Testis (tissue), 2 donors: ENCODE measurements around the gene TNFAIP8L1.

Experiments used
- CTCF ChIP-seq, 3 experiments: fragments of 450-650 bp in 2 of 3; fragments of 200-600 bp in 1 of 3; sonication (generic) in 1 of 3; IDR thresholded peaks; one replicate each; pipeline ENCODE4 v1.5.1; 2016 to 2019; ENCODE audit warnings: antibody characterized with exemption in 3 of 3, mild to moderate bottlenecking in 2 of 3, moderate library complexity in 1 of 3
- POLR2A ChIP-seq: fragments of 450-650 bp; IDR thresholded peaks from one replicate; pipeline ENCODE4 v1.6.1; 2017; ENCODE audit warnings: antibody characterized with exemption, mild to moderate bottlenecking, moderate library complexity

GRCh38 chr19:4635754-4636116 lies 3.6 kb upstream of the TNFAIP8L1 start:
- no peak for TF ChIP-seq CTCF (IDR thresholded peaks at IDR 0.05)
- no peak for TF ChIP-seq POLR2A
